Measurements from ENCODE around the gene PRPS2. TPM values are rescaled to one million over a fixed set of nuclear protein-coding genes. Genes with fewer than 3 reads are reported as not detected.

The PRPS2 gene
- total RNA-seq, 2 experiments from 2014 or later = 64.6 to 66.9 TPM

- Mint-ChIP-seq H3K4me1 (peaks cover 2% of the 10 kb centered on the region), H3K27ac (no peak overlapping the region), H3K27me3 (no peaks in the 10 kb centered on the region), H3K36me3 (ENCODE audit: low read depth) (peaks cover 52% of the 10 kb centered on the region), H3K4me3 (no peak overlapping the region), H3K9me3 (no peaks in the 10 kb centered on the region)
- DNase-seq = no peak
- POLR2A ChIA-PET = no interaction called here
- CTCF ChIA-PET = no interaction called here
Measured at GRCh38 chrX:12820737-12821136, 29.5 kb downstream of the PRPS2 start.

GRCh38 chrX:12824944-12825343, 33.7 kb downstream of the PRPS2 start:
- Mint-ChIP-seq H3K27me3 (peaks cover 6% of the 10 kb centered on the region), H3K27ac (no peak overlapping the region), H3K9me3 (no peaks in the 10 kb centered on the region), H3K4me1 (no peaks in the 10 kb centered on the region), H3K4me3 (no peak overlapping the region), H3K36me3 (ENCODE audit: low read depth) (peaks cover 37% of the 10 kb centered on the region)
- ChIA-PET CTCF (no interaction called here), POLR2A (no interaction called here)
- no peak for DNase-seq

DNA sequence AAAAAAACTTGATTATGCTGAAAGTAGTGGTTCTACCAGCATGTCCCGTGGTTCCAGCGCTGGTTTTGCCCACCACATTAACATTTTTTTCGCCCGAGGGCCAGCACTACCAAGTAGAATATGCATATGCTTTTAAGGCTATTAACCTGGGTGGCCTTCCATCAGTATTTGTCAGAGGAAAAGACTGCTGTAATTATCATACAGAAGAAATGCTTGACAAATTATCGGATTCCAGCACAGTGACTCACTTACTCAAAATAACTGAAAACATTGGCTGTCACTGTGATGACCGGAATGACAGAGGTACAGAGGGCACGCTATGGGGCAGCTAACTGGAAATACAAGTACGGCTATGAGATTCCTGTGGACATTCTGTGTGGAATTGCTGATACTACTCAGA, 34.6 kb downstream of the PRPS2 start:
- ChIA-PET CTCF (no interaction called here), POLR2A (no interaction called here)
- Mint-ChIP-seq H3K9me3 (no peaks in the 10 kb centered on the region), H3K4me3 (no peak overlapping the region), H3K27ac (no peak overlapping the region), H3K36me3 (ENCODE audit: low read depth) (peaks cover 31% of the 10 kb centered on the region), H3K4me1 (no peaks in the 10 kb centered on the region), H3K27me3 (peaks cover 6% of the 10 kb centered on the region)
- DNase-seq = no peak

DNA sequence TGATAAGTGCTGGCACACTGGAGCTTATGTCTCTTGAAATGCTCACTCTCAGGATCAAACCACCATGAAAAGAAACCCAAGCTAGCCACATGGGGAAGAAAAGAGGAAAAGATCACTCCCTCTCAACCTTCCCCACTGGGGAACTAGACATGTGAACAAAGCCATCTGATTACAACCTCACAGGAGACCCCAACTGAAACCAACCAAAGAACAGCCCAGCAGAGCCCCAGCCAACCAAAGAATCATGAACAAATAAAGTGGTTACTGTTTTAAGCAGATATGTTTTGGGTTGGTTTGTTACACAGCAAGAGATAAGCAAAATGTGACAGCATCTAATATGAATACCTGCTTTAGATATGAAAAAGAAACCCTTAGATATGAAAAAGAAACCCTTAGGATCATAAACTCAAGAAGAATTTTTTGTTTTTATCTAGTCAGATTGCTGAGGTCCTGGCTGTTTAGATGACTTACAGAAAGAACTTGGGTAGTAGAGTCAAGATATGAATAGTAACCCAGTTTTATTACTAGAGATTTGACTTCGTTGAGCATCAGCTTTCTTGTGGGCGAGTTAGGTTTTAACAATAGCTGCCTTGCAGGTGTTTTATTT, 52.0 kb downstream of the PRPS2 start:
- Mint-ChIP-seq H3K27ac (peak overlapping the region; percentile 79), H3K27me3 (peaks cover under 1% of the 10 kb centered on the region), H3K9me3 (no peaks in the 10 kb centered on the region), H3K4me1 (peaks cover 15% of the 10 kb centered on the region), H3K36me3 (ENCODE audit: low read depth) (no peaks in the 10 kb centered on the region), H3K4me3 (no peak overlapping the region)
- POLR2A ChIA-PET = no interaction called here
- DNase-seq = no peak
- CTCF ChIA-PET = interaction anchor here (1.0 kb wide), 1 partner anchor 29 kb away, joined by 3 read pairs; no protein-coding TSS in a partner anchor

- Mint-ChIP-seq H3K27ac (peak overlapping the region; percentile 79), H3K27me3 (no peaks in the 10 kb centered on the region), H3K9me3 (no peaks in the 10 kb centered on the region), H3K4me1 (peaks cover 15% of the 10 kb centered on the region), H3K36me3 (ENCODE audit: low read depth) (no peaks in the 10 kb centered on the region), H3K4me3 (peak overlapping the region; percentile 38)
- ChIA-PET CTCF (interaction anchor here (1.0 kb wide), 1 partner anchor 29 kb away, joined by 3 read pairs; no protein-coding TSS in a partner anchor), POLR2A (no interaction called here)
- no peak for DNase-seq
Measured at GRCh38 chrX:12843668-12844279, 52.6 kb downstream of the PRPS2 start.

DNA sequence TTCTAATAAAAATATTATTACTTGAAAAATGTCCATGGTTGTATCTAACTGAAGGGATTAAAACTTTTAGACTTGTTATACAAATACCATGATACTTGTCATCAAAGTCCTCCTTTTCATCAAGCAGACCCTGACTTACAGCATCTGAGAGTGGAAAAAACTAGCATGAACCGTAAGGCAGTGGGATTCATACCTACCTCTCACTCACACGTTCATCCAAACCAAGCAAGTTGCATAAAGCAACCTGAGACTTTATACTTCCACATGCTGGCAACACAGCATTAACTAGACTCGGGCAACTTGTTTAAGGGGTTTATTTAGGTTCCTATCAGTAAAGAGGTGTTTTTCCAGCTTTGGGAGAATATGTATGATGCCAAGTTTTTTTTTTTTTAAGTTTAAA, 53.1 kb downstream of the PRPS2 start:
- Mint-ChIP-seq H3K9me3 (peaks cover 1% of the 10 kb centered on the region), H3K27ac (peak overlapping the region; percentile 79), H3K27me3 (no peaks in the 10 kb centered on the region), H3K4me3 (peak overlapping the region; percentile 38), H3K36me3 (ENCODE audit: low read depth) (no peaks in the 10 kb centered on the region), H3K4me1 (peaks cover 15% of the 10 kb centered on the region)
- DNase-seq = no peak
- CTCF ChIA-PET = interaction anchor here (1.0 kb wide), 1 partner anchor 30 kb away, joined by 3 read pairs; no protein-coding TSS in a partner anchor
- POLR2A ChIA-PET = no interaction called here

DNA sequence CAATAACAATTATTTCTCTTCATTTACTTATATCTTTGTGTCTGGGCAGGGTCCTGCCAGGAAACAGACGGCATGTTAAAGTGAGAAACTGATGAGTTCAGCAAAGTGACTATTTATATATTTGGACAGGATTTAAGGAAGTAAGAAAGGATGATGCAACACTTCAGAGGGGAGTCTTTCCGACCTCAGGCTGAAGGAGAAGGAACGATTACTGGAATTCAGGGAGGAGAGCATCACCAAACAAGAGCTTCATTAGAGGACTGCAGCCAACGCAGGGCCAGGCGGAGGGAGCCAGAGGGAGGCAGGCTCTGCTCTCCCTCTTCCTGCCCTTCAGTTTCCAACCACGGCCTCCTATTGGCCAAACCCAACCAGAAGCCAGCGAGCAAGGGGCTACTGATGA, 74.1 kb downstream of the PRPS2 start:
- Mint-ChIP-seq H3K36me3 (ENCODE audit: low read depth) (no peaks in the 10 kb centered on the region), H3K4me1 (peaks cover 2% of the 10 kb centered on the region), H3K27me3 (peaks cover 3% of the 10 kb centered on the region), H3K27ac (no peak overlapping the region), H3K9me3 (peaks cover 3% of the 10 kb centered on the region), H3K4me3 (no peak overlapping the region)
- no peak for DNase-seq
- ChIA-PET POLR2A (no interaction called here), CTCF (no interaction called here)

DNA sequence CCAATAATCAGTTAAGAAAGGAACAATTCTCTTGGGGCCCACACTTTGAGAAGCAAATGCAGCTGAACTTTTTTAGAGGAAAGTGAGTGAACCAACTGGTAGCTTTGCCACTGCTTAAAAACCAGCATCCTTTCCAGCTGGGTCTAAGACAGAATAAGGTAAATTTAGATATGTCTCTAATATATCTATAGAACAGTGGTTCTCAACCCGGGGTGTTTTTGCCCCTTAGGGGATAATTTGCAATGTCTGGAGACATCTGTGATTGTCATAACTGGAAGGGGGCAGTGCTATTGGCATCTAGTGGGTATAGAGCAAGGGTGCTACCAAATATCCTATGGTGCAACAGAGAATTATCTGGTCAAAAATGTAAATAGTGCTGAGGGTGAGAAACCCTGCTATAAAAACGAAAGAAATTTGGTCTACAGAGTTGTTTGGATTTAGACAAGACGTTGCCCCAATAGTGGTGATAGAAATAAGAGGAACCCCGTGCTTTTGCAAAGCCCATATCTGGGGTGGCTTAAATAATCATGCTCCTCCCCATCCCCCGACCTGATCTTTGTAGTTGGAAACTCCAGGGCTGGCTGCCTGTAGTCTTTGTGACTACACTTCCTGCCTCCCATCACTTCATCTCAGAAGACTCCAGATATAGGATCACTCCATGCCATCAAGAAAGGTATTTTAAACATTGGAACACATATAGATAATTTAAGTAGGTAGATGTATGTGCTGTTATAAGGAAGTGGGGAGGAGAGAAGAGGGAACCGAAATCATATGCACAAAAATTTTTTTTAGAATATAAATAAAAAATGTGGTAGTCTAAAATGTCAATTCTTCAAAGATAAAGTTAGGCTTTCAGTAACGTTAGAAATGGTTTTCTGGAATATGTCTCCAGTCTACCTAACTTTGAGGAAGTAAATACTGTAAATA, 75.5 kb downstream of the PRPS2 start, which contains the start of gene TLR7:
Gene TLR7, plus strand, starts transcription at position 622 of the 927 bp plus-strand sequence. CDS start 507 bp downstream, outside the sequence.
- peaks cover 1% of the 10 kb centered on the region for H3K27me3 Mint-ChIP-seq
- peaks cover 2% of the 10 kb centered on the region for H3K4me1 Mint-ChIP-seq
- ChIA-PET POLR2A (no interaction called here), CTCF (no interaction called here)
- H3K27ac Mint-ChIP-seq = no peak within 1 kb of the TSS
- no peaks in the 10 kb centered on the region for H3K36me3 Mint-ChIP-seq (ENCODE audit: low read depth)
- H3K9me3 Mint-ChIP-seq = peaks cover 3% of the 10 kb centered on the region
- no peak for DNase-seq
- H3K4me3 Mint-ChIP-seq = no peak within 1 kb of the TSS

DNA sequence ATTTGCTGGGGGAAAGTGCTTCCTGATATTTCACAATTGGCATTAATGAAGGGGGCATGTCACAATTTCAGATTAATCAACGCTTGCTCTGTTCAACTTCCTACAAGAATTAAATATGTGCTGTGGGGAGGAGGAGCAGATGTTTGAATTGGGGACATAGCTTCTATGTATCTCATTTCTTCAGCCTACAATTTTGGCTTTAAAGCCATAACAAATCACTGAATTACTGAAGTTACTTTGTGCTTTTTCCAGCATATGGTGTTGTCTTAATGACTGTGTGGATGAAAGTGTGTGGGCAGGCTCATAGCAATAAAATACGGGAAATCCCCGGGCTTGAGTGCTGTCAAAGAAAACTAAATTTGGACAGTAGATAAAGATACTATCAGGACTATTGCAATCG, 76.5 kb downstream of the PRPS2 start:
- CTCF ChIA-PET = no interaction called here
- H3K9me3 Mint-ChIP-seq = peaks cover 3% of the 10 kb centered on the region
- no peaks in the 10 kb centered on the region for H3K36me3 Mint-ChIP-seq (ENCODE audit: low read depth)
- no peak overlapping the region for H3K27ac Mint-ChIP-seq
- POLR2A ChIA-PET = no interaction called here
- peaks cover 4% of the 10 kb centered on the region for H3K27me3 Mint-ChIP-seq
- H3K4me3 Mint-ChIP-seq = no peak overlapping the region
- peaks cover 2% of the 10 kb centered on the region for H3K4me1 Mint-ChIP-seq
- no peak for DNase-seq

- Mint-ChIP-seq H3K36me3 (ENCODE audit: low read depth) (no peaks in the 10 kb centered on the region), H3K4me3 (no peak overlapping the region), H3K27ac (no peak overlapping the region), H3K4me1 (peaks cover 2% of the 10 kb centered on the region), H3K9me3 (peaks cover 3% of the 10 kb centered on the region), H3K27me3 (peaks cover 4% of the 10 kb centered on the region)
- ChIA-PET POLR2A (no interaction called here), CTCF (no interaction called here)
- DNase-seq = no peak
Measured at GRCh38 chrX:12868747-12869146, 77.5 kb downstream of the PRPS2 start.

GRCh38 chrX:12871257-12871656, 80.0 kb downstream of the PRPS2 start:
- ChIA-PET CTCF (no interaction called here), POLR2A (no interaction called here)
- Mint-ChIP-seq H3K27me3 (peaks cover 3% of the 10 kb centered on the region), H3K9me3 (no peaks in the 10 kb centered on the region), H3K4me3 (no peak overlapping the region), H3K27ac (no peak overlapping the region), H3K36me3 (ENCODE audit: low read depth) (no peaks in the 10 kb centered on the region), H3K4me1 (peaks cover 2% of the 10 kb centered on the region)
- no peak for DNase-seq

- Mint-ChIP-seq H3K4me3 (no peak overlapping the region), H3K36me3 (ENCODE audit: low read depth) (no peaks in the 10 kb centered on the region), H3K27me3 (peaks cover 3% of the 10 kb centered on the region), H3K4me1 (peaks cover 2% of the 10 kb centered on the region), H3K9me3 (no peaks in the 10 kb centered on the region), H3K27ac (no peak overlapping the region)
- no peak for DNase-seq
- CTCF ChIA-PET = no interaction called here
- POLR2A ChIA-PET = no interaction called here
Measured at GRCh38 chrX:12872741-12873140, 81.5 kb downstream of the PRPS2 start.

Data from activated CD4-positive, alpha-beta memory T cell treated with anti-CD3 and anti-CD28 coated beads, Interleukin-2, amount 10 ng/mL, durations not matched to agents 7 days and 5 days (primary cell).